ENCODE measurements around the gene CCL22.
"Not testable (repeated sequence)": the region's sequence is repeated elsewhere in the genome, so short reads cannot be mapped to it uniquely, and the experiment has no call there.

The CCL22 gene

GRCh38 chr16:57396786-57397185 is 38.2 kb downstream of the CCL22 start:
- no peak for DNase-seq

- DNase-seq: not testable (repeated sequence)
These were observed 38.9 kb downstream of the CCL22 start for GRCh38 chr16:57397493-57397892.

GRCh38 chr16:57401943-57402640 is 43.5 kb downstream of the CCL22 start:
- no peak for DNase-seq

GRCh38 chr16:57403965-57404817 is 45.6 kb downstream of the CCL22 start, which contains the start of gene CCL17:
Gene CCL17, plus strand, starts transcription at chr16:57404767. Its CDS starts 9,166 bp downstream, at chr16:57413933.
- no peak for DNase-seq

- no peak for DNase-seq
These were observed 46.5 kb downstream of the CCL22 start for GRCh38 chr16:57405097-57405496.

- DNase-seq: no peak
These were observed 48.3 kb downstream of the CCL22 start for GRCh38 chr16:57406881-57407280.

GRCh38 chr16:57407521-57408353 is 49.2 kb downstream of the CCL22 start:
- no peak for DNase-seq

- no peak for DNase-seq
These were observed 50.5 kb downstream of the CCL22 start for GRCh38 chr16:57409065-57409464.

GRCh38 chr16:57409870-57410587 is 51.4 kb downstream of the CCL22 start:
- DNase-seq: no peak

- DNase-seq: no peak
These were observed 52.9 kb downstream of the CCL22 start for GRCh38 chr16:57411362-57411976.

- DNase-seq: no peak
These were observed 54.0 kb downstream of the CCL22 start for GRCh38 chr16:57412584-57412983.

- DNase-seq: no peak
These were observed 54.7 kb downstream of the CCL22 start for GRCh38 chr16:57413301-57413730.

GRCh38 chr16:57413733-57414132 is 55.1 kb downstream of the CCL22 start:
- DNase-seq: no peak
